Measurements from ENCODE around the gene ARSK. TPM values are rescaled to one million over a fixed set of nuclear protein-coding genes. Genes with fewer than 3 reads are reported as not detected.
"Not testable (repeated sequence)": the region's sequence is repeated elsewhere in the genome, so short reads cannot be mapped to it uniquely, and the experiment has no call there.

The ARSK gene
- total RNA-seq, 1 experiment from 2014 or later = 6.0 TPM

DNA sequence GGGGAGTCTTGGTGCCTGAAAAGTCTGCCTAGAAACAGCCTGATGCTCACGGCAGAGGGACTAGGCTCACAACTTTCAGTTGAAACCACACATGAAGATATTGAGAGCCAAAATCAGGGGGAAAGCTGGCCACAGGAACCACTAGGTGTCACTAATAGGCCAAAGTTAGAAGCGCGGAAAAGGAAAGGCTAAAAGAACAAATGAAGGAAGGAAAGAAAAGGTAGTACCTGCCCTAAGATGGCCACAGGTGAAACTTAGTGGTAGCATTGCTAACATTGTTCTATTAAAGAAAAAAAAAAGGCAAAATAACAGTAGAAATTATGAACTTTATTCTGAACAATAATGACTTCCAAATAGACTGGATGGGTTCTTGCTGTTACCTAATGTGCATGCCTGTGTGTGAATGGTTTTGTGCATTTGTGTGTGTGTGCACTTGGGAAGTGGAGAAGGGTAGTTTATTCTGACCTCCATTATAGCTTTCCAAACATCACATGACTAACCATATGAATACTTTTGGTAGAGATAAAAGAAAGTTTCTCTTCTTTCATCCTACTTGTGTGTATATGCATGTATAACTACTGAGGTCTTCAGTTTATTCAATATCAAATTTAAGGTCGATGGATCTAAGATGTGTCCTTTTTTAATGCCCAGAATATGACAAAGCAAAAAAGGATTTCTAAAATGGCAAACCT, 89.6 kb downstream of the ARSK start:
- H3K4me3 ChIP-seq (ENCODE audit: low read depth, low read length, poor library complexity, severe bottlenecking) = no peak overlapping the region
- no peak for TF ChIP-seq EZH2 (IDR thresholded peaks at IDR 0.05; ENCODE audit: borderline replicate concordance, low read depth, low read length, poor library complexity, severe bottlenecking)
- TF ChIP-seq CTCF (conservative IDR thresholded peaks at IDR 0.05; ENCODE audit: low read depth, low read length) = peak; percentile 88
- no peaks in the 10 kb centered on the region for H3K9me3 ChIP-seq (ENCODE audit: low read depth, low read length, poor library complexity, severe bottlenecking)
- no peak overlapping the region for H3K27ac ChIP-seq (ENCODE audit: low read depth, low read length, poor library complexity, severe bottlenecking)
- peak; percentile 67 for DNase-seq (ENCODE audit: low spot score)
- intact Hi-C loops (cut with micrococcal nuclease; ENCODE audit: unreplicated experiment) = loop anchor here (1.0 to 10.0 kb wide), 6 partner anchors 88 to 960 kb away; partner anchors contain the start of genes MCTP1 and RHOBTB3
- POLR2A ChIA-PET (ENCODE audit: low non-redundant PET) = no interaction called here
- no peaks in the 10 kb centered on the region for H3K4me1 ChIP-seq (ENCODE audit: insufficient read depth, low read length, poor library complexity, severe bottlenecking)
- no TSS peak for BruUV-seq (replicated peaks)
- H3K36me3 ChIP-seq (ENCODE audit: insufficient read depth, low read length, poor library complexity, severe bottlenecking) = no peaks in the 10 kb centered on the region
- H3K27me3 ChIP-seq (replicated peaks; ENCODE audit: insufficient read depth, low read depth, low read length, poor library complexity) = no peaks in the 10 kb centered on the region
- CTCF ChIA-PET = interaction anchor here (0.5 to 1.0 kb wide), 3 partner anchors 22 to 691 kb away, joined by 3 read pairs; no protein-coding TSS in a partner anchor

GRCh38 chr5:95646226-95646568, 91.3 kb downstream of the ARSK start:
- CTCF ChIA-PET = interaction anchor here (0.7 to 1.0 kb wide), 2 partner anchors 18 to 55 kb away, joined by 3 read pairs; no protein-coding TSS in a partner anchor
- H3K9me3 ChIP-seq (ENCODE audit: low read depth, low read length, poor library complexity, severe bottlenecking); H3K4me1 ChIP-seq (ENCODE audit: insufficient read depth, low read length, poor library complexity, severe bottlenecking); H3K36me3 ChIP-seq (ENCODE audit: insufficient read depth, low read length, poor library complexity, severe bottlenecking); POLR2A ChIA-PET (ENCODE audit: low non-redundant PET); BruUV-seq (replicated peaks); DNase-seq (ENCODE audit: low spot score); H3K27ac ChIP-seq (ENCODE audit: low read depth, low read length, poor library complexity, severe bottlenecking); H3K27me3 ChIP-seq (replicated peaks; ENCODE audit: insufficient read depth, low read depth, low read length, poor library complexity): not testable (repeated sequence)
- peak overlapping the region; percentile 50 for H3K4me3 ChIP-seq (ENCODE audit: low read depth, low read length, poor library complexity, severe bottlenecking)
- intact Hi-C loops (cut with micrococcal nuclease; ENCODE audit: unreplicated experiment) = loop anchor here (5.0 to 10.0 kb wide), 3 partner anchors 86 to 959 kb away; partner anchors contain the start of genes MCTP1 and RHOBTB3

- ChIA-PET POLR2A (ENCODE audit: low non-redundant PET) (interaction anchor here (0.6 kb wide), 1 partner anchor 276 kb away, joined by 3 read pairs; no protein-coding TSS in a partner anchor), CTCF (interaction anchor here (0.6 to 1.0 kb wide), 3 partner anchors 18 to 79 kb away, joined by 3 to 4 read pairs (median 3); no protein-coding TSS in a partner anchor)
- peak; percentile 98 for DNase-seq (ENCODE audit: low spot score)
- Histone ChIP-seq H3K4me3 (ENCODE audit: low read depth, low read length, poor library complexity, severe bottlenecking) (peak within 1 kb of the TSS; percentile 50), H3K27ac (ENCODE audit: low read depth, low read length, poor library complexity, severe bottlenecking) (peak within 1 kb of the TSS; percentile 74), H3K36me3 (ENCODE audit: insufficient read depth, low read length, poor library complexity, severe bottlenecking) (no peaks in the 10 kb centered on the region), H3K27me3 (replicated peaks; ENCODE audit: insufficient read depth, low read depth, low read length, poor library complexity) (no peaks in the 10 kb centered on the region), H3K4me1 (ENCODE audit: insufficient read depth, low read length, poor library complexity, severe bottlenecking) (no peaks in the 10 kb centered on the region), H3K9me3 (ENCODE audit: low read depth, low read length, poor library complexity, severe bottlenecking) (no peaks in the 10 kb centered on the region)
- BruUV-seq (replicated peaks) = no TSS peak
- TF ChIP-seq EZH2 (IDR thresholded peaks at IDR 0.05; ENCODE audit: borderline replicate concordance, low read depth, low read length, poor library complexity, severe bottlenecking) (no peak), CTCF (conservative IDR thresholded peaks at IDR 0.05; ENCODE audit: low read depth, low read length) (no peak)
- intact Hi-C loops (cut with micrococcal nuclease; ENCODE audit: unreplicated experiment) = loop anchor here (5.0 to 10.0 kb wide), 3 partner anchors 86 to 958 kb away; partner anchors contain the start of genes MCTP1 and RHOBTB3
Observed at GRCh38 chr5:95646569-95647431, 91.9 kb downstream of the ARSK start, which contains the start of gene RFESD. Gene RFESD, plus strand, starts transcription at chr5:95646777. Its CDS starts 5,495 bp downstream, at chr5:95652272.
